ENCODE results near the gene NHLRC4. TPM values are rescaled to one million over a fixed set of nuclear protein-coding genes. Genes with fewer than 3 reads are reported as not detected.

NHLRC4 gene
- total and polyA plus RNA-seq, 2 of the 13 experiments (the other 11 are each of a cell fraction or from before 2014, with no cell fraction given), result 0.40 to 0.59 TPM

GRCh38 chr16:543301-544164 lies 23.3 kb upstream of the NHLRC4 start (continued):
- TF ChIP-seq ATM (IDR thresholded peaks at IDR 0.05; ENCODE audit: borderline replicate concordance), result no peak
- no peak for TF ChIP-seq PPARG (CRISPR knock-in tag; conservative IDR thresholded peaks at IDR 0.05)
- no peak for TF ChIP-seq BHLHE40 (IDR thresholded peaks at IDR 0.05; ENCODE audit: low read length)
- TF ChIP-seq PLSCR1 (CRISPR knock-in tag; IDR thresholded peaks at IDR 0.05; ENCODE audit: borderline replicate concordance), result no peak
- no peak for TF ChIP-seq ZBTB10 (CRISPR knock-in tag; IDR thresholded peaks at IDR 0.05; ENCODE audit: borderline replicate concordance)
- peak; percentile 89 for TF ChIP-seq ZBTB21 (CRISPR knock-in tag; IDR thresholded peaks at IDR 0.05)
- TF ChIP-seq NFYC (CRISPR knock-in tag; IDR thresholded peaks at IDR 0.05), result no peak
- peak; percentile 89 for TF ChIP-seq NR2C2 (CRISPR knock-in tag; IDR thresholded peaks at IDR 0.05; ENCODE audit: borderline replicate concordance)
- TF ChIP-seq TEAD2 (CRISPR knock-in tag; IDR thresholded peaks at IDR 0.05), result no peak
- TF ChIP-seq ZNF44 (CRISPR knock-in tag; IDR thresholded peaks at IDR 0.05), result no peak
- peak; percentile 51; the same call in 1 of the 2 replicates for TF ChIP-seq MXD1 (CRISPR knock-in tag; IDR thresholded peaks at IDR 0.05)
- no peak for TF ChIP-seq MAF1 (CRISPR knock-in tag; IDR thresholded peaks at IDR 0.05; ENCODE audit: borderline replicate concordance)
- TF ChIP-seq ZNF761 (CRISPR knock-in tag; conservative IDR thresholded peaks at IDR 0.05), result no peak
- no peak for TF ChIP-seq ZNF552 (CRISPR knock-in tag; IDR thresholded peaks at IDR 0.05; ENCODE audit: borderline replicate concordance)
- TF ChIP-seq FIP1L1 (IDR thresholded peaks at IDR 0.05; ENCODE audit: borderline replicate concordance, insufficient read depth, low read depth, low read length), result no peak
- no peak for TF ChIP-seq ZNF317 (CRISPR knock-in tag; IDR thresholded peaks at IDR 0.05)
- TF ChIP-seq NFKBIZ (CRISPR knock-in tag; IDR thresholded peaks at IDR 0.05), result no peak
- no peak for TF ChIP-seq RNF2 (conservative IDR thresholded peaks at IDR 0.05; ENCODE audit: low read depth)
